WTC11 (cell line): Measurements from ENCODE around the gene COPB2. TPM values are rescaled to one million over a fixed set of nuclear protein-coding genes. Genes with fewer than 3 reads are reported as not detected.

Experiments used
- ATAC-seq: fragments of 200-7000 bp; cut with Tn5 transposase; 2 replicates; pipeline ENCODE4 v1.10.0; 2021; ENCODE audit warnings: mild to moderate bottlenecking, moderate library complexity
- CTCF ChIA-PET: fragments of 300-600 bp; sonication (Branson Sonifier 250); formaldehyde crosslinking; loops from one replicate; lab custom pipeline; 2021; ENCODE audit warnings: antibody characterized with exemption; lab: Charles Lee
- POLR2A ChIA-PET: fragments of 350-600 bp; sonication (Branson Sonifier 250); formaldehyde crosslinking; loops from one replicate; lab custom pipeline; 2021; ENCODE audit warnings: antibody characterized with exemption; lab: Charles Lee
- DNase-seq: peaks from one replicate; pipeline ENCODE4 v3.0.0; 2021; ENCODE audit warnings: low spot score
- H3K27ac Mint-ChIP-seq: 2 replicates; pipeline ENCODE4 v1.8.0; 2021; ENCODE audit warnings: mixed read lengths
- H3K27me3 Mint-ChIP-seq: 2 replicates; pipeline ENCODE4 v1.8.0; 2021; ENCODE audit warnings: low read depth, mild to moderate bottlenecking, moderate library complexity, mixed read lengths
- H3K36me3 Mint-ChIP-seq: 2 replicates; pipeline ENCODE4 v1.8.0; 2021; ENCODE audit warnings: mixed read lengths
- H3K4me1 Mint-ChIP-seq: 2 replicates; pipeline ENCODE4 v1.8.0; 2022; ENCODE audit warnings: mixed read lengths
- H3K4me3 Mint-ChIP-seq: 2 replicates; pipeline ENCODE4 v1.8.0; 2021; ENCODE audit warnings: mild to moderate bottlenecking, moderate library complexity, mixed read lengths
- H3K9me3 Mint-ChIP-seq: 2 replicates; pipeline ENCODE4 v1.8.0; 2021; ENCODE audit warnings: mixed read lengths
- ATF2 ChIP-seq: sonication (generic); formaldehyde crosslinking; IDR thresholded peaks from 2 replicates; pipeline ENCODE4 v1.8.1; 2022; ENCODE audit warnings: low read depth, missing genetic modification reagents, borderline replicate concordance
- CBFB ChIP-seq: sonication (generic); formaldehyde crosslinking; IDR thresholded peaks from 2 replicates; pipeline ENCODE4 v1.8.1; 2022; ENCODE audit warnings: mild to moderate bottlenecking, low read depth, missing genetic modification reagents
- CREB1 ChIP-seq: sonication (generic); formaldehyde crosslinking; IDR thresholded peaks from 2 replicates; pipeline ENCODE4 v1.8.0; 2023; ENCODE audit warnings: mild to moderate bottlenecking, missing genetic modification reagents
- CREM ChIP-seq: sonication (generic); formaldehyde crosslinking; IDR thresholded peaks from 2 replicates; pipeline ENCODE4 v1.8.1; 2022; ENCODE audit warnings: mild to moderate bottlenecking, missing genetic modification reagents, moderate library complexity
- E2F1 ChIP-seq: sonication (generic); formaldehyde crosslinking; IDR thresholded peaks from 2 replicates; pipeline ENCODE4 v1.8.0; 2022; ENCODE audit warnings: mild to moderate bottlenecking, missing genetic modification reagents
- E2F5 ChIP-seq: sonication (generic); formaldehyde crosslinking; IDR thresholded peaks from 2 replicates; pipeline ENCODE4 v1.8.1; 2022; ENCODE audit warnings: mild to moderate bottlenecking, moderate library complexity, missing genetic modification reagents
- FOXK1 ChIP-seq: sonication (generic); formaldehyde crosslinking; IDR thresholded peaks from 2 replicates; pipeline ENCODE4 v1.8.0; 2022; ENCODE audit warnings: mild to moderate bottlenecking, moderate library complexity, missing genetic modification reagents
- FOXP1 ChIP-seq: sonication (generic); formaldehyde crosslinking; IDR thresholded peaks from 2 replicates; pipeline ENCODE4 v1.8.0; 2022; ENCODE audit warnings: missing genetic modification reagents, mild to moderate bottlenecking, moderate library complexity, borderline replicate concordance
- IRF1 ChIP-seq: sonication (generic); formaldehyde crosslinking; IDR thresholded peaks from 2 replicates; pipeline ENCODE4 v1.8.0; 2023; ENCODE audit warnings: missing genetic modification reagents
- IRF2 ChIP-seq: sonication (generic); formaldehyde crosslinking; IDR thresholded peaks from 2 replicates; pipeline ENCODE4 v1.8.0; 2022; ENCODE audit warnings: low read depth, missing genetic modification reagents, borderline replicate concordance
- MLX ChIP-seq: sonication (generic); formaldehyde crosslinking; IDR thresholded peaks from 2 replicates; pipeline ENCODE4 v1.8.1; 2023; ENCODE audit warnings: mild to moderate bottlenecking, missing genetic modification reagents, moderate library complexity
- NFATC4 ChIP-seq: fragments of 250-450 bp; sonication (Bioruptor Pico); IDR thresholded peaks from 2 replicates; pipeline ENCODE4 v1.9.0; 2021; ENCODE audit warnings: mild to moderate bottlenecking
- NR1H2 ChIP-seq: sonication (generic); formaldehyde crosslinking; IDR thresholded peaks from 2 replicates; pipeline ENCODE4 v1.9.0; 2021; ENCODE audit warnings: mild to moderate bottlenecking, moderate library complexity, missing genetic modification reagents
- PRRX2 ChIP-seq: fragments of 250-450 bp; sonication (Bioruptor Pico); IDR thresholded peaks from 2 replicates; pipeline ENCODE4 v1.8.0; 2021; ENCODE audit warnings: mild to moderate bottlenecking
- SMAD4 ChIP-seq: sonication (generic); formaldehyde crosslinking; IDR thresholded peaks from 2 replicates; pipeline ENCODE4 v1.8.0; 2022; ENCODE audit warnings: mild to moderate bottlenecking, missing genetic modification reagents
- SOX15 ChIP-seq: fragments of 250-450 bp; sonication (Bioruptor Pico); IDR thresholded peaks from 2 replicates; pipeline ENCODE4 v1.9.0; 2021; ENCODE audit warnings: mild to moderate bottlenecking
- TEAD1 ChIP-seq: sonication (generic); formaldehyde crosslinking; IDR thresholded peaks from 2 replicates; pipeline ENCODE4 v1.8.0; 2022; ENCODE audit warnings: mild to moderate bottlenecking, missing genetic modification reagents
- USF1 ChIP-seq: sonication (generic); formaldehyde crosslinking; IDR thresholded peaks from 2 replicates; pipeline ENCODE4 v1.8.0; 2022; ENCODE audit warnings: mild to moderate bottlenecking, missing genetic modification reagents
- ZNF121 ChIP-seq: sonication (generic); formaldehyde crosslinking; IDR thresholded peaks from 2 replicates; pipeline ENCODE4 v1.8.0; 2023; ENCODE audit warnings: missing genetic modification reagents
- ZNF317 ChIP-seq: sonication (generic); formaldehyde crosslinking; IDR thresholded peaks from 2 replicates; pipeline ENCODE4 v1.8.1; 2023; ENCODE audit warnings: low read depth, mild to moderate bottlenecking, moderate library complexity, missing genetic modification reagents, borderline replicate concordance
- ZNF396 ChIP-seq: fragments of 250-450 bp; sonication (Bioruptor Pico); IDR thresholded peaks from 2 replicates; pipeline ENCODE4 v1.8.0; 2021; ENCODE audit warnings: mild to moderate bottlenecking, moderate library complexity, borderline replicate concordance
- ZNF416 ChIP-seq: fragments of 250-450 bp; sonication (Bioruptor Pico); IDR thresholded peaks from 2 replicates; pipeline ENCODE4 v1.9.0; 2021; ENCODE audit warnings: mild to moderate bottlenecking, inconsistent platforms
- ZNF671 ChIP-seq: fragments of 250-450 bp; sonication (Bioruptor Pico); IDR thresholded peaks from 2 replicates; pipeline ENCODE4 v1.8.0; 2021; ENCODE audit warnings: mild to moderate bottlenecking
- total RNA-seq: library from RNA; stranded (reverse); gene quantifications from 3 replicates; pipeline ENCODE4 v1.2.3, GENCODE V29; 2021

The COPB2 gene
- total RNA-seq, 1 experiment from 2014 or later, result 141 TPM

- DNase-seq (no peak), ATAC-seq (no peak)
- Mint-ChIP-seq H3K27me3 (peaks cover 6% of the 10 kb centered on the region), H3K4me1 (peaks cover 15% of the 10 kb centered on the region), H3K9me3 (no peaks in the 10 kb centered on the region), H3K36me3 (no peaks in the 10 kb centered on the region), H3K4me3 (no peak overlapping the region), H3K27ac (no peak overlapping the region)
- TF ChIP-seq NFATC4 (CRISPR knock-in tag) (no peak), IRF1 (CRISPR knock-in tag) (no peak), SOX15 (CRISPR knock-in tag) (no peak), CREM (no peak), E2F5 (CRISPR knock-in tag) (no peak), ZNF416 (CRISPR knock-in tag) (no peak), ZNF671 (no peak), FOXK1 (no peak), ATF2 (no peak), FOXP1 (no peak), TEAD1 (CRISPR knock-in tag) (no peak), ZNF396 (CRISPR knock-in tag) (no peak), E2F1 (CRISPR knock-in tag) (no peak), IRF2 (CRISPR knock-in tag) (no peak), CREB1 (CRISPR knock-in tag) (no peak), CBFB (no peak), SMAD4 (no peak), PRRX2 (CRISPR knock-in tag) (no peak)
- CTCF ChIA-PET, result interaction anchor here (1.2 to 6.4 kb wide), 5 partner anchors 9 to 213 kb away, joined by 3 to 62 read pairs (median 36); no protein-coding TSS in a partner anchor
- POLR2A ChIA-PET, result interaction anchor here (0.5 kb wide), 1 partner anchor 310 kb away, joined by 3 read pairs; no protein-coding TSS in a partner anchor
Observed at GRCh38 chr3:139317660-139318430, 71.6 kb downstream of the COPB2 start.

GRCh38 chr3:139317215-139317614 is 72.2 kb downstream of the COPB2 start:
- H3K9me3 Mint-ChIP-seq, result no peaks in the 10 kb centered on the region
- peaks cover 15% of the 10 kb centered on the region for H3K4me1 Mint-ChIP-seq
- ChIA-PET CTCF (interaction anchor here (1.2 to 6.4 kb wide), 3 partner anchors 11 to 212 kb away, joined by 3 to 62 read pairs (median 39); no protein-coding TSS in a partner anchor), POLR2A (interaction anchor here (0.5 kb wide), 1 partner anchor 309 kb away, joined by 3 read pairs; no protein-coding TSS in a partner anchor)
- no peak for TF ChIP-seq USF1 (CRISPR knock-in tag)
- TF ChIP-seq NR1H2, result no peak
- no peak for TF ChIP-seq ATF2
- TF ChIP-seq ZNF121 (CRISPR knock-in tag), result no peak
- no peak for TF ChIP-seq E2F1 (CRISPR knock-in tag)
- no peak for TF ChIP-seq FOXP1
- TF ChIP-seq ZNF317, result no peak
- no peak for TF ChIP-seq MLX (CRISPR knock-in tag)
- H3K27me3 Mint-ChIP-seq, result peaks cover 5% of the 10 kb centered on the region
- no peak overlapping the region for H3K27ac Mint-ChIP-seq
- H3K4me3 Mint-ChIP-seq, result no peak overlapping the region
- no peaks in the 10 kb centered on the region for H3K36me3 Mint-ChIP-seq
- DNase-seq (no peak), ATAC-seq (no peak)
